Caco-2 (cell line): ENCODE measurements around the gene NUAK1. TPM values are rescaled to one million over a fixed set of nuclear protein-coding genes. Genes with fewer than 3 reads are reported as not detected.

Experiments used
- BruUV-seq: library from RNA; stranded (reverse); fragments of 400-500 nt; replicated peaks from 2 replicates; lab custom pipeline; 2021; lab: Mats Ljungman, UMichigan
- CTCF ChIA-PET: fragments of 300-600 bp; sonication (Branson Sonifier 250); formaldehyde crosslinking; loops from one replicate; lab custom pipeline; 2022; ENCODE audit warnings: antibody characterized with exemption; lab: Charles Lee
- POLR2A ChIA-PET: fragments of 300-600 bp; sonication (Branson Sonifier 250); formaldehyde crosslinking; loops from one replicate; lab custom pipeline; 2022; ENCODE audit warnings: antibody characterized with exemption; lab: Charles Lee
- DNase-seq, 2 experiments: peaks; one replicate each; pipeline versions ENCODE4 v3.0.0 to v3.0.0-alpha.2; 2020 to 2022
- H3K27me3 ChIP-seq: replicated peaks from 2 replicates; pipeline ENCODE4 v1.6.0; 2011; ENCODE audit warnings: low read length; ENCODE audit not compliant: control insufficient read depth, insufficient read depth
- H3K36me3 ChIP-seq: 2 replicates; pipeline ENCODE4 v1.5.1; 2011; ENCODE audit warnings: low read length; ENCODE audit not compliant: control insufficient read depth, insufficient read depth
- H3K4me1 ChIP-seq: fragments of 250-450 bp; sonication (Bioruptor Pico); 2 replicates; pipeline ENCODE4 v1.5.1; 2020; ENCODE audit warnings: mild to moderate bottlenecking
- H3K4me3 ChIP-seq: 2 replicates; pipeline ENCODE4 v1.5.1; 2011; ENCODE audit warnings: low read depth, mild to moderate bottlenecking, control low read depth, low read length
- H3K9me3 ChIP-seq: fragments of 250-450 bp; sonication (Bioruptor Pico); 2 replicates; pipeline ENCODE4 v1.5.1; 2020; ENCODE audit warnings: mild to moderate bottlenecking, moderate library complexity
- H3K27ac Mint-ChIP-seq: one replicate; pipeline ENCODE4 v1.8.0; 2022; ENCODE audit warnings: mixed read lengths; ENCODE audit not compliant: unreplicated experiment
- H3K27me3 Mint-ChIP-seq: one replicate; pipeline ENCODE4 v1.8.0; 2022; ENCODE audit warnings: mixed read lengths; ENCODE audit not compliant: insufficient read depth, unreplicated experiment
- H3K36me3 Mint-ChIP-seq: one replicate; pipeline ENCODE4 v1.8.0; 2022; ENCODE audit warnings: mild to moderate bottlenecking, mixed read lengths; ENCODE audit not compliant: insufficient read depth, unreplicated experiment
- H3K4me1 Mint-ChIP-seq: one replicate; pipeline ENCODE4 v1.8.0; 2022; ENCODE audit warnings: low read depth, mixed read lengths; ENCODE audit not compliant: unreplicated experiment
- H3K4me3 Mint-ChIP-seq: one replicate; pipeline ENCODE4 v1.8.0; 2022; ENCODE audit warnings: mild to moderate bottlenecking, moderate library complexity, mixed read lengths; ENCODE audit not compliant: unreplicated experiment
- H3K9me3 Mint-ChIP-seq: one replicate; pipeline ENCODE4 v1.8.0; 2022; ENCODE audit warnings: mixed read lengths; ENCODE audit not compliant: unreplicated experiment
- intact Hi-C: fragments of 100-400 bp; cut with micrococcal nuclease; formaldehyde crosslinking; loops from one replicate; pipeline ENCODE4 v1.10.0; 2022; ENCODE audit not compliant: unreplicated experiment
- total RNA-seq: library from RNA; stranded (reverse); gene quantifications from 2 replicates; pipeline ENCODE4 v1.2.3, GENCODE V29; 2022
- TF ChIP-seq, protein P1 (sequence below), 2 experiments: fragments of 200-600 bp in 1 of 2; IDR thresholded peaks; 1 replicate in 1 of 2; 2 replicates in 1 of 2; pipeline versions ENCODE4 v1.5.1 to v1.8.0; 2011 to 2022; ENCODE audit warnings: antibody characterized with exemption in 1 of 2, control low read depth in 1 of 2, inconsistent platforms in 1 of 2, low read depth in 1 of 2, low read length in 1 of 2, mild to moderate bottlenecking in 1 of 2, moderate library complexity in 1 of 2; ENCODE audit not compliant: insufficient read depth in 1 of 2, severe bottlenecking in 1 of 2, unreplicated experiment in 1 of 2

Gene NUAK1
- total RNA-seq, 1 experiment from 2014 or later: 3.7 TPM

DNA sequence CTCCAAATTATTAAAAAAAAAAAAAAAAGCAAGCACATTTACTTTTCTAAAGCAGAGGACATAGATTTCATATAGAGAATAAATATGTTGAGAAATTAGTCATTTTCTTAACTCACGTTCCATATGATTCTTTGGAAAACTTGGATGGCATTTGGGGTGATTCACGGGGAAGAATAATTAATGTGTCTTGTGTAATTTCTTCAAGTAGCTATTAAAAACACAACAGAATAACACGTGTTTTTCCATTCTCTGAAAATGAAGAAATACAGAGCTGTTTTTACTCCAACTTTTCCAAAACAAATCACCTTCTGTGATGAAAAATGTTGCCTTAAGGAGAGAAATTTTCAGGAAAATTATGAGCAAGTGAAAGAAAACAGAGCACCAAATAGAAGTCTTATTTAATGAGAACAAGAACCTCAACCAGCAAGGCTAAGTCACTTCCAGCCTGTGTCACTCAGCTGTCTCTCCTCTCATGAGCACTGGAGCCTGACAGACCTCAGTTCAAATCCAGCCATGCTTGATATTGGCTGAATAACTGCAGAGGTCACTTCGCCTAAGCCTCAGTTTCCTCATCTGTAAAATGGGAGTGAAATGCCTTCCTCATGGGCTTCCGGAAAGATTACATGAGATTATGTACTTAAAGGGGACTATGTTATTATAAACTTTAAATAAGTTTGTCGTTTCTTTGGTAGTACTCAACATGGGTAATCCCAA, 42.8 kb upstream of the NUAK1 start:
- intact Hi-C loops: no loop called here
- H3K36me3 ChIP-seq: no peaks in the 10 kb centered on the region
- TF ChIP-seq, protein P1, sequence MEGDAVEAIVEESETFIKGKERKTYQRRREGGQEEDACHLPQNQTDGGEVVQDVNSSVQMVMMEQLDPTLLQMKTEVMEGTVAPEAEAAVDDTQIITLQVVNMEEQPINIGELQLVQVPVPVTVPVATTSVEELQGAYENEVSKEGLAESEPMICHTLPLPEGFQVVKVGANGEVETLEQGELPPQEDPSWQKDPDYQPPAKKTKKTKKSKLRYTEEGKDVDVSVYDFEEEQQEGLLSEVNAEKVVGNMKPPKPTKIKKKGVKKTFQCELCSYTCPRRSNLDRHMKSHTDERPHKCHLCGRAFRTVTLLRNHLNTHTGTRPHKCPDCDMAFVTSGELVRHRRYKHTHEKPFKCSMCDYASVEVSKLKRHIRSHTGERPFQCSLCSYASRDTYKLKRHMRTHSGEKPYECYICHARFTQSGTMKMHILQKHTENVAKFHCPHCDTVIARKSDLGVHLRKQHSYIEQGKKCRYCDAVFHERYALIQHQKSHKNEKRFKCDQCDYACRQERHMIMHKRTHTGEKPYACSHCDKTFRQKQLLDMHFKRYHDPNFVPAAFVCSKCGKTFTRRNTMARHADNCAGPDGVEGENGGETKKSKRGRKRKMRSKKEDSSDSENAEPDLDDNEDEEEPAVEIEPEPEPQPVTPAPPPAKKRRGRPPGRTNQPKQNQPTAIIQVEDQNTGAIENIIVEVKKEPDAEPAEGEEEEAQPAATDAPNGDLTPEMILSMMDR (IDR thresholded peaks at IDR 0.05; ENCODE audit: insufficient read depth in 1 of 2, low read depth in 1 of 2, low read length in 1 of 2, severe bottlenecking in 1 of 2, unreplicated experiment in 1 of 2): no peak
- ChIA-PET POLR2A (no interaction called here), CTCF (no interaction called here)
- no peaks in the 10 kb centered on the region for H3K9me3 Mint-ChIP-seq
- H3K27me3 ChIP-seq: no peaks in the 10 kb centered on the region
- no peak overlapping the region for H3K4me3 ChIP-seq
- H3K27me3 Mint-ChIP-seq: no peaks in the 10 kb centered on the region
- no TSS peak for BruUV-seq
- no peaks in the 10 kb centered on the region for H3K36me3 Mint-ChIP-seq
- no peaks in the 10 kb centered on the region for H3K9me3 ChIP-seq
- no peak overlapping the region for H3K27ac Mint-ChIP-seq
- no peak for DNase-seq
- no peak overlapping the region for H3K4me3 Mint-ChIP-seq
- peaks cover 16% of the 10 kb centered on the region for H3K4me1 ChIP-seq
- H3K4me1 Mint-ChIP-seq: no peaks in the 10 kb centered on the region

DNA sequence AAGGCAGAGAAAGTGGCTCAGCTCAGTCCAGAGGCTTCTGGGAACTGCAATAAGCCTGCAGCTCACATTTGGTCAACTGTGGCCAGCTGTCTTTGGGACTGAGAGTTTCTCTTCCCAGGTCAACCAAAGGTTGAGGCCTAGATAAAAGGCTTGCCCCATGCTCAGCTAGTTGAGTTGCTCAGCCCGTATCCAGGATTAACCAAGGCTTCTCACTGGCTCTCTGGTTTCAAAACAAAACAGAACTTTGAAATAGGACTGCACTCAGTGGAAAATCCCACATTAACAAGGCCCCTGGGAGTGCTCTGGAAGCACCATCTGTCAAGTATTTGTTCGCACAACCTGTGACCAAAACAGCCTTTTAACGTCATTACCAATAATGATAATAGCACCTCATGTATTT, 40.3 kb upstream of the NUAK1 start:
- no peak overlapping the region for H3K4me3 Mint-ChIP-seq
- H3K27me3 Mint-ChIP-seq: peaks cover 2% of the 10 kb centered on the region
- POLR2A ChIA-PET: no interaction called here
- intact Hi-C loops: no loop called here
- Histone ChIP-seq H3K4me1 (peaks cover 16% of the 10 kb centered on the region), H3K9me3 (no peaks in the 10 kb centered on the region), H3K4me3 (no peak overlapping the region), H3K36me3 (no peaks in the 10 kb centered on the region), H3K27me3 (no peaks in the 10 kb centered on the region)
- no peaks in the 10 kb centered on the region for H3K9me3 Mint-ChIP-seq
- CTCF ChIA-PET: no interaction called here
- H3K4me1 Mint-ChIP-seq: no peaks in the 10 kb centered on the region
- no peak overlapping the region for H3K27ac Mint-ChIP-seq
- TF ChIP-seq, protein P1 (IDR thresholded peaks at IDR 0.05; ENCODE audit: insufficient read depth in 1 of 2, low read depth in 1 of 2, low read length in 1 of 2, severe bottlenecking in 1 of 2, unreplicated experiment in 1 of 2): no peak
- peak; percentile 2 to 42 for DNase-seq
- H3K36me3 Mint-ChIP-seq: no peaks in the 10 kb centered on the region
- no TSS peak for BruUV-seq

DNA sequence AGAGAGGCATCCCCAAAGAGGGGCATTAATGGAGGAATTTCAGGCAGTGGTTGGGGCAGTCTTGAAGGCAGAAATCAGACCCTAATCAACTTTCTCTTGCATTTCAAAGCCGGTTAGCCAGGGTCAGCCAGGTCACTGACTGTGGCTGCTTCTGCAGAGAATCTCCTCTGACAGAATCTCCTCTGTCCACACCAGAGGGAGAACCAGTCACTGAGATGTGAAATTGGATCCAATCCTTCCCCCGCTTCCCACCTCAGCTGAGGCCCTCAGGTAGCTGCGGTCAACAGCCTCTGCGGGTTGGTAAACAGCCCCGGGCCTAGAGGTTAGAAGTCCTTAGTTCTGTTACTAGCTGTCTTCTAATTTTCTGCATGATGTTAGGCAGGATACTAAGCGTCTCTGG, 39.8 kb upstream of the NUAK1 start:
- BruUV-seq: no TSS peak
- H3K27me3 Mint-ChIP-seq: peaks cover 2% of the 10 kb centered on the region
- DNase-seq: peak; percentile 13 to 61
- ChIA-PET POLR2A (no interaction called here), CTCF (no interaction called here)
- Histone ChIP-seq H3K4me1 (peaks cover 16% of the 10 kb centered on the region), H3K36me3 (no peaks in the 10 kb centered on the region), H3K4me3 (no peak overlapping the region), H3K9me3 (no peaks in the 10 kb centered on the region), H3K27me3 (no peaks in the 10 kb centered on the region)
- no peaks in the 10 kb centered on the region for H3K9me3 Mint-ChIP-seq
- H3K4me1 Mint-ChIP-seq: no peaks in the 10 kb centered on the region
- H3K36me3 Mint-ChIP-seq: no peaks in the 10 kb centered on the region
- no peak overlapping the region for H3K4me3 Mint-ChIP-seq
- TF ChIP-seq, protein P1 (IDR thresholded peaks at IDR 0.05; ENCODE audit: insufficient read depth in 1 of 2, low read depth in 1 of 2, low read length in 1 of 2, severe bottlenecking in 1 of 2, unreplicated experiment in 1 of 2): no peak
- intact Hi-C loops: no loop called here
- no peak overlapping the region for H3K27ac Mint-ChIP-seq
